T-helper 2 cell treated with Interferon-gamma antibody and Interleukin-4, amounts not matched to agents 5 μg/mL and 100 μg/mL, for 36 hours (primary cell): ENCODE results near the gene CDHR4.
A peak's percentile ranks its signal among the peaks of the same experiment; 100 is the strongest.
"Not testable (repeated sequence)": the region's sequence is repeated elsewhere in the genome, so short reads cannot be mapped to it uniquely, and the experiment has no call there.

Experiments
- DNase-seq: peaks from one replicate; pipeline ENCODE4 v3.0.0; 2021; ENCODE audit warnings: low spot score
- H3K27ac Mint-ChIP-seq: one replicate; pipeline ENCODE4 v1.8.0; 2021; ENCODE audit warnings: mild to moderate bottlenecking, mixed read lengths
- H3K27me3 Mint-ChIP-seq: one replicate; pipeline ENCODE4 v1.8.0; 2021; ENCODE audit warnings: low read depth, mixed read lengths
- H3K36me3 Mint-ChIP-seq: one replicate; pipeline ENCODE4 v1.8.0; 2021; ENCODE audit warnings: low read depth, mixed read lengths
- H3K4me1 Mint-ChIP-seq: one replicate; pipeline ENCODE4 v1.8.0; 2021; ENCODE audit warnings: low read depth, mixed read lengths
- H3K4me3 Mint-ChIP-seq: one replicate; pipeline ENCODE4 v1.8.0; 2022; ENCODE audit warnings: mild to moderate bottlenecking, moderate library complexity, mixed read lengths
- H3K9me3 Mint-ChIP-seq: one replicate; pipeline ENCODE4 v1.8.0; 2021; ENCODE audit warnings: mixed read lengths

CDHR4 gene

GRCh38 chr3:49799761-49800160 lies at the start of gene CDHR4:
Gene CDHR4, minus strand, starts transcription at chr3:49799873. Its CDS starts 61 bp downstream, at chr3:49799812.
- Mint-ChIP-seq H3K27me3 (peaks cover 20% of the 10 kb centered on the region), H3K4me1 (peaks cover 9% of the 10 kb centered on the region), H3K9me3 (no peaks in the 10 kb centered on the region), H3K4me3 (no peak within 1 kb of the TSS), H3K27ac (no peak within 1 kb of the TSS), H3K36me3 (no peaks in the 10 kb centered on the region)
- no peak for DNase-seq

DNA sequence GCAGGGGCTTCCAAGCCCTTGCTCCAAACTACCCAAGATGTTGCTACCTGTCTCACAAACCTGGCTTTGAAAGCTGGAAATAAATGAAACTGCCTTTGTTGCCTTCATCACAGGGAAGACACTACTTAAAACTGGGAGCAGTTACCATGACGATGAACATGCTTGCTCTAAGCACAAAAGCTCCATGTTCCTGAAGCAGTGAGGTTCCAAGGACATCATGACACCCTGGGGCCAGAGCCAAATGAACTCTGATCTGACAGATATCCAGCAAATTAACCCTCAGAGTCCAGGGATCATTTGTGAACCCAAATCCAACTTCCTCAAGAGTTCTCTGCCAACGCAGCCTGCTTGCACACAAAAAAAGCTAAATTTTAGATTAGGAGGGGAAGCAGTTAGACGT lies 46.0 kb upstream of the CDHR4 start:
- no peak overlapping the region for H3K27ac Mint-ChIP-seq
- no peak overlapping the region for H3K4me3 Mint-ChIP-seq
- no peaks in the 10 kb centered on the region for H3K9me3 Mint-ChIP-seq

DNA sequence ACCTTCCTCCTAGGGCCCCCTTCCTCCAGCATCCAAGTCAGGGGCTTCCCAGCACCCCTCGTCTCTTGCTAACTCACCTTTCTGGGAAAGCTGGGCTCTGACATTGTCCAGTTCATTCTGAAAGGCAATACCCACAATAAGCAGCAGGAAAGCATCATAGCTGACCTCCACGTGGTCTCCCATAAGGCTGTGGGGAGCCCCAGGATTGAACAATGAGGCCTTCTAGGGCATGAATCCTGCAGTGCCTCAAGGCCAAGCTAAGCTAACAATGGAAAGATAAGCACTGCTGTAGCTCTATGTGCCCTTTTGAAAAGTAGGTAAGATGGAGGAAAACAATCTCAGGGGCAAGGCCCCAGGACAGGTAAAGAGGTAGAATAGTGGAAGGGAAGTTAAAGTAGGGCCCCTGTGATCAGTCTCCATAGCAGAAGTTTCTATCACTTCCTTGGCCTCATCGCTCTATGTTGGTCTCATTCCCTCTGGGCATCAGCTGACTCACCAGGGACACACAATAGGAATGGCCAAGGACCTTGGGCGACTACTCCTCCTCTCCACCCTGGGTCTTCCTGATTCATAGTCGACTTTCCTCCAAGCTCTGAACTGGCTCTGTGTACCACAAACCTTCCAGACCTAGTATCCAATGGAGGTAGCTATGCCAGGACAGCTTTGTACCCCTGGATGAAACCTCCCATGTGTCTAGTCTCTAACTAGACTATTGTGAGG lies 45.0 kb upstream of the CDHR4 start:
- Mint-ChIP-seq H3K27me3 (no peaks in the 10 kb centered on the region), H3K9me3 (no peaks in the 10 kb centered on the region), H3K4me1 (no peaks in the 10 kb centered on the region), H3K36me3 (peaks cover 7% of the 10 kb centered on the region), H3K4me3 (no peak overlapping the region), H3K27ac (no peak overlapping the region)
- no peak for DNase-seq

More for the DNA sequence above, 46.0 kb upstream of the CDHR4 start:
- H3K4me1 Mint-ChIP-seq = no peaks in the 10 kb centered on the region
- no peak for DNase-seq
- H3K36me3 Mint-ChIP-seq = peaks cover 7% of the 10 kb centered on the region
- H3K27me3 Mint-ChIP-seq = no peaks in the 10 kb centered on the region

GRCh38 chr3:49842843-49843517 lies 43.3 kb upstream of the CDHR4 start:
- no peak overlapping the region for H3K4me3 Mint-ChIP-seq
- H3K27ac Mint-ChIP-seq = no peak overlapping the region

DNA sequence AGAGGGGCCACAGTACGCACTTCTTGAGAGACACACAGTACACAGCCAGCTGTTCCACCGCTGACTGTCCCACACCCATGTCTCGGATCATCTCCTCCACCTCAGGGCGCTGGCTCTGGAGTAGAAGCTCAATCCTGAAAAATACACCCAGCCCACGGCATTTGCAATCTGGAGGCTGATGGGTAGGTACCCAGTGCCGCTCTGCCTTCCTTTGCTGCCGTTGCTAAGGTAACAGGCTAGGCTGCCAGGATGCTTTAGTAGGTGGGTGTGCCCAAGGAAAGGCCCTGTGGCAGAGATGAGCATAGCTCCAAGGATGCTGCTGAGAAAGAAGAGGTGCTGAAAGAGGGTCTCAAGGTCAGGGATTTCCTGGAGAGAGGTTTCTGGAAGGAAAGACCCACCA lies 42.1 kb upstream of the CDHR4 start:
- no peak overlapping the region for H3K27ac Mint-ChIP-seq
- DNase-seq = no peak
- no peaks in the 10 kb centered on the region for H3K9me3 Mint-ChIP-seq
- H3K4me3 Mint-ChIP-seq = no peak overlapping the region
- no peaks in the 10 kb centered on the region for H3K27me3 Mint-ChIP-seq
- H3K36me3 Mint-ChIP-seq = peaks cover 5% of the 10 kb centered on the region
- H3K4me1 Mint-ChIP-seq = peaks cover 2% of the 10 kb centered on the region

More at GRCh38 chr3:49842843-49843517, 43.3 kb upstream of the CDHR4 start:
- Mint-ChIP-seq H3K9me3 (no peaks in the 10 kb centered on the region), H3K27me3 (no peaks in the 10 kb centered on the region), H3K36me3 (peaks cover 12% of the 10 kb centered on the region), H3K4me1 (peaks cover 2% of the 10 kb centered on the region)
- no peak for DNase-seq

DNA sequence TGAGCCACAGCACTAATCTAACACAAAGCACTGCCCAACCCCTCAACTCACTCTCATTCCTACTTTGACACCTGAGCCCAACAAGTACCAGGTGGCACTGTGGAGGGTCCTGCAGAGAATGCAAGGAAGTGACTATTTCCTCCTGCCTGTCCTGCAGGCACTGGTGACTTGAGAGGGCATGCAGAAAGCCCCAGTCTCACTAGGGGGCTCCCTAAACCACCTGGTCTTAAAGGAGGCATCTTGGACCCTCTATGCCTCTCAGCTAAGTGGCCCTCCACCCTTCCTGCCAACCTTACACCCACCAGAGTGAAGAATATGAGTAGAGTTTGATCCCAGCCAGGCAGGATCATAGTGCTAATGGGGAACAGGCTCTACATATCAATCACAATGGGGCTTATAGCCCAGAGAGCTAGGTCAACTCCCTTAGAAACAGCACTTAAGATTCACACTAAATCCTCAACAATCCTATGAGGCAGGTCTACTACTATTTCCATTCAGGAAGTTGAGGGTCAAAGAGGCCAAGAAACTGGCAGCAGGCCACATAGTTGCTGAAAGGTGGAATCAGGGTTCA lies 41.5 kb upstream of the CDHR4 start:
- H3K4me3 Mint-ChIP-seq = no peak overlapping the region
- H3K36me3 Mint-ChIP-seq = peaks cover 5% of the 10 kb centered on the region
- H3K27ac Mint-ChIP-seq = no peak overlapping the region
- no peaks in the 10 kb centered on the region for H3K27me3 Mint-ChIP-seq
- H3K9me3 Mint-ChIP-seq = no peaks in the 10 kb centered on the region
- no peak for DNase-seq
- H3K4me1 Mint-ChIP-seq = peaks cover 2% of the 10 kb centered on the region

DNA sequence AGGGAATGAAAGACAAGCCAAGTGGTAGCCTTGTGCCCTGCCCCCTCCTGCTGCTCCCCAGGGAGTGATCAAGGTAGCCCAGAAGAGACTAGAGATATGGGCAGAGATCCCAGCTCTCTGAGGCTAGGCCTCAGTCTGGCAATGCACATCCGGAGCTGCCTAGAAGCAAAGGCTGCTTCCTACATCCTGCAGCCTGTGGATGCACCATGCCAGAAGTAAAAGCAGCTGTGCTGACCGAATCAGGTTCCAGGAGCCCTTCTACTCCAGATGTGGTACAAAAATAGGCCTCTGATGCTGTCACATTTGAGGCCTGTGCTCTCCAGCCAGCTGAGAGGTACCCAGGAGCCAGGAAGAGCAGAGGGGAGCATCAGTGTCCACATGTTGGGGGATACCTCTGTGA lies 40.7 kb upstream of the CDHR4 start:
- Mint-ChIP-seq H3K27ac (no peak overlapping the region), H3K36me3 (peaks cover 5% of the 10 kb centered on the region), H3K9me3 (no peaks in the 10 kb centered on the region), H3K4me1 (peaks cover 2% of the 10 kb centered on the region), H3K27me3 (no peaks in the 10 kb centered on the region), H3K4me3 (no peak overlapping the region)
- no peak for DNase-seq

GRCh38 chr3:49839193-49839809 lies 39.6 kb upstream of the CDHR4 start:
- H3K4me1 Mint-ChIP-seq = peaks cover 2% of the 10 kb centered on the region
- no peak overlapping the region for H3K27ac Mint-ChIP-seq
- H3K4me3 Mint-ChIP-seq = no peak overlapping the region
- H3K36me3 Mint-ChIP-seq = peaks cover 8% of the 10 kb centered on the region
- H3K9me3 Mint-ChIP-seq = no peaks in the 10 kb centered on the region
- H3K27me3 Mint-ChIP-seq = no peaks in the 10 kb centered on the region
- peak; percentile 66 for DNase-seq

DNA sequence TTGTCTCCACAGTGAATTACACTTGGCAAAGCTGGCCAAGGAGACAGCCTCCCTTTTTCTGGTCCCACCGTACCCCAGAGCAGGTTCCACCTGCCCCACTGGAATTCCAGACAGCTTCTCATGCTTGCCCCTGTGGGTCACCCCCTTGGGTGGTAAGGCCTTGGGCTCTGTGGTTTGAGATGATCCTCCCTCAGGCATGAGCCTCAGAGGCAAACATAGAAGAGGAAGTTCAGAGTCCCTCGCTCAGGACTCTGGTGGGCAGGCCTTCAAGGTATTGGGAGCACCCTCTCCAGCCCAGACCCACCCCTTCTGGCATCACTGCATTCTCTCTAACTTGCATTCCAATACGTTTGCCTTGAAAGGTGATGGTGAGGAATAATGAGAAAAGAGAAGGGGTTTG lies 31.7 kb upstream of the CDHR4 start:
- H3K4me1 Mint-ChIP-seq = no peaks in the 10 kb centered on the region
- no peak overlapping the region for H3K4me3 Mint-ChIP-seq
- H3K9me3 Mint-ChIP-seq = no peaks in the 10 kb centered on the region
- no peaks in the 10 kb centered on the region for H3K27me3 Mint-ChIP-seq
- H3K36me3 Mint-ChIP-seq = peaks cover 8% of the 10 kb centered on the region
- no peak for DNase-seq
- no peak overlapping the region for H3K27ac Mint-ChIP-seq

DNA sequence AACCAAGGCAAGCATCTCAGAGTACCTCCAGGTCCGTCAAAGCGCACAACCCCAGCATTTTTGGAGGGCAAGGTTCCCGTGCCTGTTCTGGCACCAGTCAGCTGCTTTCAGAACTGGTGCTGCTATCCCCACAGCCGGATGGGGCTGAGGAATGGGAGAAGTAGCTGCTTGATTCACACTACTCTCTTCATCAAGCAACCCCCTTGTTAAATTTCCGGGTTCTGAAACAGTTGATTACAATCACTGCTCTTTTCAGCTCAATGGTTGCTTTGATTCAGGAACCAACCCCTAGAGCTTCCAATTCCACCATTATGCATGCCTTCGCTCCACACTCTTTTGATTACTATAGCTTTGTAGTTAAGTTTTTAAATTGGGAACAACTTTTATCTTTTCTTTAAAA lies 26.3 kb upstream of the CDHR4 start:
- Mint-ChIP-seq H3K4me3 (no peak overlapping the region), H3K4me1 (no peaks in the 10 kb centered on the region), H3K27ac (no peak overlapping the region), H3K9me3 (no peaks in the 10 kb centered on the region), H3K27me3 (no peaks in the 10 kb centered on the region), H3K36me3 (peaks cover 5% of the 10 kb centered on the region)
- DNase-seq = no peak

GRCh38 chr3:49823131-49823530 lies 23.5 kb upstream of the CDHR4 start:
- H3K4me3 Mint-ChIP-seq, H3K27ac Mint-ChIP-seq, H3K9me3 Mint-ChIP-seq, H3K36me3 Mint-ChIP-seq, H3K27me3 Mint-ChIP-seq, H3K4me1 Mint-ChIP-seq, DNase-seq: not testable (repeated sequence)

- peak; percentile 37 for DNase-seq
- H3K4me1 Mint-ChIP-seq = peaks cover 20% of the 10 kb centered on the region
- H3K9me3 Mint-ChIP-seq = no peaks in the 10 kb centered on the region
- peaks cover 29% of the 10 kb centered on the region for H3K36me3 Mint-ChIP-seq
- peak within 1 kb of the TSS; percentile 94 for H3K27ac Mint-ChIP-seq
- peak within 1 kb of the TSS; percentile 97 for H3K4me3 Mint-ChIP-seq
- H3K27me3 Mint-ChIP-seq = no peaks in the 10 kb centered on the region
Measured at GRCh38 chr3:49813497-49814174, 14.0 kb upstream of the CDHR4 start, which contains the start of gene UBA7. Gene UBA7, minus strand, starts transcription at chr3:49813953. Its CDS starts 166 bp downstream, at chr3:49813787.

- Mint-ChIP-seq H3K4me3 (peak overlapping the region; percentile 97), H3K27me3 (no peaks in the 10 kb centered on the region), H3K9me3 (no peaks in the 10 kb centered on the region), H3K36me3 (peaks cover 30% of the 10 kb centered on the region), H3K27ac (peak overlapping the region; percentile 94), H3K4me1 (peaks cover 20% of the 10 kb centered on the region)
- no peak for DNase-seq
Measured at GRCh38 chr3:49812916-49813496, 13.3 kb upstream of the CDHR4 start.
